ENCODE data around the gene DIS3L2. TPM values are rescaled to one million over a fixed set of nuclear protein-coding genes. Genes with fewer than 3 reads are reported as not detected.

Gene DIS3L2
- total and polyA plus RNA-seq, 7 donors: 10.7 to 20.8 (median 16.0) TPM

GRCh38 chr2:231975001-231975400 lies 13.5 kb downstream of the DIS3L2 start:
- WGBS, 3 donors: 83 to 92% (median 86%) methylated on average over 2 of the region's 2 CpGs

GRCh38 chr2:231977430-231977829 lies 15.9 kb downstream of the DIS3L2 start:
- Histone ChIP-seq H3K4me1 (no peaks in the 10 kb centered on the region), H3K27ac (no peak overlapping the region), H3K27me3 (ENCODE audit: insufficient read depth in 3 of 3, low read length in 2 of 3) (no peaks in the 10 kb centered on the region), H3K4me3 (no peak overlapping the region), H3K9me3 (no peaks in the 10 kb centered on the region), H3K36me3 (ENCODE audit: insufficient read depth in 1 of 2, low read depth in 1 of 2) (peaks cover 0 to 11% of the 10 kb centered on the region in 2 donors)
- DNase-seq (no peak), ATAC-seq (no peak)
- intact Hi-C loops (cut with DNase I): loop anchor here in 1 of 2 donors (5.0 kb wide), 1 partner anchor 35 kb away; no protein-coding TSS in a partner anchor
- 58 to 78% (median 64%) methylated on average over 2 of the region's 2 CpGs for WGBS, 3 donors
- TF ChIP-seq CTCF (IDR thresholded peaks at IDR 0.05): no peak

More at GRCh38 chr2:231975001-231975400, 13.5 kb downstream of the DIS3L2 start:
- H3K4me3 ChIP-seq: no peak overlapping the region
- H3K9me3 ChIP-seq: no peaks in the 10 kb centered on the region
- H3K27ac ChIP-seq: no peak overlapping the region
- peaks cover 0 to 11% of the 10 kb centered on the region in 2 donors for H3K36me3 ChIP-seq (ENCODE audit: insufficient read depth in 1 of 2, low read depth in 1 of 2)
- no peak for TF ChIP-seq CTCF (IDR thresholded peaks at IDR 0.05)
- intact Hi-C loops (cut with DNase I): loop anchor here in 1 of 2 donors (5.0 kb wide), 1 partner anchor 37 kb away; no protein-coding TSS in a partner anchor
- no peaks in the 10 kb centered on the region for H3K27me3 ChIP-seq (ENCODE audit: insufficient read depth in 3 of 3, low read length in 2 of 3)
- no peak for DNase-seq
- no peak for ATAC-seq
- H3K4me1 ChIP-seq: no peaks in the 10 kb centered on the region

GRCh38 chr2:231984992-231985391 lies 23.5 kb downstream of the DIS3L2 start:
- H3K9me3 ChIP-seq: no peaks in the 10 kb centered on the region
- no peak for TF ChIP-seq CTCF (IDR thresholded peaks at IDR 0.05)
- H3K27ac ChIP-seq: no peak overlapping the region
- DNase-seq (no peak), ATAC-seq (no peak)
- no peaks in the 10 kb centered on the region for H3K36me3 ChIP-seq (ENCODE audit: insufficient read depth in 1 of 2, low read depth in 1 of 2)
- no peak overlapping the region for H3K4me3 ChIP-seq
- peaks cover 8% of the 10 kb centered on the region for H3K4me1 ChIP-seq
- no peaks in the 10 kb centered on the region for H3K27me3 ChIP-seq (ENCODE audit: insufficient read depth in 3 of 3, low read length in 2 of 3)
- WGBS, 3 donors: 0% methylated on average over 1 of the region's 1 CpG
- intact Hi-C loops (cut with DNase I): no loop called here

GRCh38 chr2:231985823-231986261 lies 24.3 kb downstream of the DIS3L2 start:
- no peaks in the 10 kb centered on the region for H3K9me3 ChIP-seq
- no peak overlapping the region for H3K27ac ChIP-seq
- intact Hi-C loops (cut with DNase I): no loop called here
- no peak for TF ChIP-seq CTCF (IDR thresholded peaks at IDR 0.05)
- WGBS, 3 donors: 84 to 90% (median 86%) methylated on average over 8 of the region's 8 CpGs
- ATAC-seq: no peak
- no peaks in the 10 kb centered on the region for H3K36me3 ChIP-seq (ENCODE audit: insufficient read depth in 1 of 2, low read depth in 1 of 2)
- no peak overlapping the region for H3K4me3 ChIP-seq
- peaks cover 8% of the 10 kb centered on the region for H3K4me1 ChIP-seq
- no peak for DNase-seq
- H3K27me3 ChIP-seq (ENCODE audit: insufficient read depth in 3 of 3, low read length in 2 of 3): no peaks in the 10 kb centered on the region

- H3K9me3 ChIP-seq: no peaks in the 10 kb centered on the region
- no peak overlapping the region for H3K27ac ChIP-seq
- peaks cover 8% of the 10 kb centered on the region for H3K4me1 ChIP-seq
- DNase-seq: no peak
- ATAC-seq: no peak
- H3K36me3 ChIP-seq (ENCODE audit: insufficient read depth in 1 of 2, low read depth in 1 of 2): no peaks in the 10 kb centered on the region
- 58 to 68% (median 64%) methylated on average over 5 of the region's 5 CpGs for WGBS, 3 donors
- no peak for TF ChIP-seq CTCF (IDR thresholded peaks at IDR 0.05)
- no peaks in the 10 kb centered on the region for H3K27me3 ChIP-seq (ENCODE audit: insufficient read depth in 3 of 3, low read length in 2 of 3)
- H3K4me3 ChIP-seq: no peak overlapping the region
- intact Hi-C loops (cut with DNase I): no loop called here
Measured at GRCh38 chr2:231987124-231987727, 25.7 kb downstream of the DIS3L2 start.
